Measurements from ENCODE around the gene DNAH11.

The DNAH11 gene

GRCh38 chr7:21548491-21548890 is 5.7 kb downstream of the DNAH11 start:
- no peak for DNase-seq (ENCODE audit: low read depth in 2 of 2)

GRCh38 chr7:21550076-21550475 is 7.2 kb downstream of the DNAH11 start:
- DNase-seq (ENCODE audit: low read depth in 2 of 2) = no peak

DNA sequence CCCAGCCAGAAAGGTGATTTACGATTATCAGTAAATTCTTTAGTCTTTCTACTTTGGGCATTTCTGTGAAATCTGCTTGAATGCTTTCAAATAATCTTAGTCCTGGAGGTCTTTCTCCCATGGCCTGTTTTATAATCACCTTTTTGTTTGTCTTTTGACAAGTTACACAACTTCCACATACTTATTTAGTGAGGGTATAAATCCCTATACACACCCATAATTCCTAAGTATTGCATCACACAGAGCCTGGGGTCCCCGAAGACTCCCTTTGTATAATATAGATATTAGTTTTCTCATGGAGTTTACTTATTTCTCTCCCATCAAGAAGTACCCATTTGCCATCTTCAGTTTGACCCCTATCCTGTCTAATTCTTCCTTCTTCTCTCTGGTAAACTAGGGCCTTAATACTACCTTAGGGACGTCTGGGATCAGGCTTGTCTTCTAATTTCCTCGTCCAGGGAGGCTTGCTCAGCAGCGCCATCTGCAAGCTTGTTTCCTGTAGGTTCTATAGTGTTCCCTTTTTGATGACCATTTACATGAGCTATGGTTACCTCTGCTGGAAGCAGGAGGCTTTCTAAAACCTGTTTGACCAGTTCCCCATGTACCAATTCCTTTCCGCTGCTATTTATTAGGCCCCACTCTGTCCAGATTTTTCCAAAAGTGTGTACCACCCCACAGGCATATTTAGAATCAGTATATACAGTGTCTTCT is 8.1 kb downstream of the DNAH11 start:
- DNase-seq (ENCODE audit: low read depth in 2 of 2) = no peak

DNA sequence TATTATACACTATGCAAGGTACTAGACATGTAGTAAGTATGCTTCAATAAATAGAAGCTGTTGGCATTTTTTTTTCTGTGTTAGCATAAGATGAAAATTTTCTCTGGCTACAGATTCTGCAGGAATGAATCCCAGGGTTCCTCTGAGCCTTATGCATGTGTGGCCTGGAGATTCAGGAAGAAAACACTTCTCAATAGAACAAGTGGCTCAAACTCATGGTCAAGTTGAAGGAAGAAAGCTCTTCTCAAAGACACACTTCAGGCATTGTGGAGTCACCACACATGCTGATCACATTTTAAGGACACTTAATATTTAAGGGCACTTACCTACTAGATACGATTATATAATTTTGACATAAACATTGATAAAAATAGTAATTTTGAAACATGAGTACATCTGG is 19.5 kb downstream of the DNAH11 start:
- DNase-seq (ENCODE audit: low read depth in 2 of 2) = no peak

DNA sequence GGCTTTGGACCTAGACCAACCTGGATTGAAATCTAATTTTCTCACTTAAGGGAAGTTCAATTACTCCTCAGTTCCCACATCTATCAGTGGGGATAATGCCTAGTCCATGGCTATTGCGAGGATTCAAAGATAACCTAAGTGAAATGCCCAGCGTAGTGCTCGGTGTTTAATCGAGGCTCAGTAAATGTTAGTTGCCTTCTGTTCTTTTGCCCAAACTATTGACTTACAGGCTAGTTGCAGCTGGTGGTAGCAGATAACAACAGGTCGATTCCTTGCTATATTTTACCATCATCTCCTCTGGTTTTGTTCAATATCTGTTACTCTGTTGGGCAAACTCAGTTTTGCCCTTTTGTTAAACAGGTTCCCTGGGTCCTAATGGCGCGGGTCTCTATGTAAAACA is 22.8 kb downstream of the DNAH11 start:
- no peak for DNase-seq (ENCODE audit: low read depth in 2 of 2)

DNA sequence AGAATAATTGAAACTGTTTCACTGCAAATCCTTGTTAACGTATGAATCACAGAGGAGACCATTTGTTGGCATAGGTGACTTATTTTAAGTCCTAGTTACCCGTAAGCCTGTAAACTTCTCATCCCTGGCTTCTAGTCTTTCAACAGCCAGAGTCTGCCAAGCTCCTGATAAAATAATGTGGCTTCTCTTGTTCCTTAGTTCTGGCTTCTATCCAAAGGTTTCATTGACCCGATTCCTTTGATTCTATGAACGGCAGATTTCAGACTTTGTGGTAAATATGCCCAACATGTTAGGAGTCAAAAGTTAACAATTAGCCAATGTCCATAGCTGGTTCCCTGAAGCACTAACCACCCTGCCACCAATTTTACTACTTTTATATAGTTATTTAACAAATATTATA is 23.3 kb downstream of the DNAH11 start:
- DNase-seq (ENCODE audit: low read depth in 2 of 2) = no peak

GRCh38 chr7:21568762-21569161 is 25.9 kb downstream of the DNAH11 start:
- no peak for DNase-seq (ENCODE audit: low read depth in 2 of 2)

DNA sequence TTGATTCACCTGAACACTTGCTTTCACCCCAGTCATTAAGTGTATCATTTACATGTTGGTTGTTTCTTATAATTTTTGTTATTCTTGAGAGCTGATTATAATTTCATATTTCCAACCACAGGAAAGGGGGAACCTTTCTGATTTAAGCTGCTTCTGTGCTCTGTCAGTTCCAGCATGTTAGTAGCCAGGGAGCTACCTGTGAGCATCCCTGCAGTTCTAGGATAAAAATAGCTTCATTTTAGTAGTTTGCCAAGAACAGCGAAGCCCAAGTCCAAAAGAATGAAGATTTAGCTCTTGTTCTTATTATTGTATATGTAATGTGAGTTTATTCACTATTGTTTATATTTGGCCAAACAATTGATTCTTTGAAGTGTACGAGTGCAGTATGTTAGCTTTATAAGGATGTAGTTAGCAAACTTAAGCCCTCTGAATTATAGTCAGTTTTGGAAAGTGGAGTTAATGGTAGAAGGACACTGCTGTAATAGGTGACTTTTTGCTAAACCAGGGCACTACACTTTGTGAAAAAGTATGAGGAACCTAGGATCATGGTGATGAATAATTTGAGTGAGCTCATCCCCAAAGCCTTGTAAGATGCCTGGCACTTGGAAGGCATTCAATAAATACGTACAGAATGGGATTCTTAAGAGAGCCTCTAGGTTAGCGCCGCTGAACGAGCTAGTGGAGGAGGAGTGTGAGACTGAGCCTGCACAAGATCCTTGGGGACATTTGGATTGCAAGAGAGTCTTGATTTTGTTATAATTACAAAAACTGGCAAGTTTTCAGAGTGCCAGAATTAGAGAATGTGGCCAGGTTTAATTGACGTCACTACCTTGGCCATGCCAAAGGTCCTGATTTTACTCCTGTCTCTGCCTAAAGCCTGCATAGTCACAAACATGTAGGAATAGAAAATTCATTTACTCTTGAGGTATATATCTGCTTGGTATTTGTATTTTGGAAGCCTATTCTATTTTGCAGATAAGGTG is 29.8 kb downstream of the DNAH11 start:
- no peak for DNase-seq (ENCODE audit: low read depth in 2 of 2)

- no peak for DNase-seq (ENCODE audit: low read depth in 2 of 2)
Observed at GRCh38 chr7:21579341-21580072, 36.7 kb downstream of the DNAH11 start.

DNA sequence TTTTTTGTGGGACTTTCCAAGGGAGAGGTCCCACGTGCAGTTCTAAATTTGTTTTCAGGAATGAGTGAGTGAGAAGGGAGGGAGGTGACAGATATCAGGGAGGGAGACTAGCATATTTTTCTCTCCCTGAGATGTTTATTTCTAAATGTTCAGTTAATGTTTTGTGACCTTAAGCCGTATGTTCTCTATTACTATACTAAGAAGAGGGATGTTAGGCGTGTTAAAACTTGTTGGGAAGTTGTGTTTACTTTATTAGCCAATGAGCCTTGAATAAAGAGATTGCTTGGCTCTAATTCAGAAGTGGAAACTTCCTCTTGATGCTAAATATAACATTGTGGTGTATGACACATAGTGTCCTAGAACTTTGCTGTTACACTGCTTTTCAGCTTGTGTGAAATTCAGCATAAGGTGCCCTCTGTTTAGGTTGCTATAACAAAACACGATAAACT is 37.3 kb downstream of the DNAH11 start:
- DNase-seq (ENCODE audit: low read depth in 2 of 2) = no peak

- DNase-seq (ENCODE audit: low read depth in 2 of 2) = no peak
Observed at GRCh38 chr7:21585070-21585724, 42.4 kb downstream of the DNAH11 start.

DNA sequence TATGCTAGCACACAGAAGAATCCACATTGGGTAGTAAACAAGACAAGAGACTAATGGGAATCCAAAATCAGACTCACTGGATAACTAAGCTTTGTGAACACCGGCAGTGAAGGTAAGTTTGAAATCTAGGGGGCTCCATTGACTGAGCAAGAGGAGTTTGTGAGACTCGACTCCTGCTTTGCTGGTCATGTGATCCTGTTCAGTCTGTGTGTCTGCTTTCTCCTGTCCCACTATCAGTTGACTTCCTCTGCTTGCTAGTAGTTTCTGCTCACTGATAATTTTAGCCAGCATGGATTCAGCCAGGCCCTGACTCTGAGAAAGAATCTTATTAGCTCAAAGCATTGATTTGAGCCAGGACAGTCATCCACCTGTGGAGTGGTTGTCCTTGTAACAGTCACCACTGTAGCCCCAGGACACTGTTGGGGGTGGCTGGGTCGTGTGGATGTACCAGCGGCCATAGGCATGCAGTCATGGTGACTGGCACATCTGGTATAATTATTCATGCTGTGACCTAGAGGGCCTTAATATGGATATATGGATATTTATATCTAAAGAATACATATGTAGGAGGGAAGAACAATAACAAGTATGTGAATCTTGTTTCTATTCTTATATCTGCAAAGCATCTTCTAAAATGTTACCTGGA is 44.4 kb downstream of the DNAH11 start:
- no peak for DNase-seq (ENCODE audit: low read depth in 2 of 2)

DNA sequence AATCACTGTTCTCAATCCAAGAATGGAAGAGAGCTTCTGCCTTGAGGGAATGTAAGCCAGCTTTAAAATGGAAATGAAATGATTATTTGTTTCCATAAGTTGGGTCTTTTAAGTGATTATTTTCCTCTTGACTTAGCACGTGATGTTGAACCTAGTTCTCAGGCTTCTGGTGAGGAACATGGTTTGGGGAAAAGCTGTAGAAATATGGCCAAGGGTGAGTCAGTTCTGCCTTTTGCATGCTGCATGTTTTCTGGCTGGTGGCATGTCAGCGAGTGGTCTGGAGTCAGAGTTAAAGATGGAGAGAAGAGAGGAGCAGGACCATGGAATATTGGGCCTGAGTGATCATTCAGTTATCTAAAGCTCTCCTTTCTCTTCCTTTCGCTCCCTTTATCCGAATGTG is 54.0 kb downstream of the DNAH11 start:
- DNase-seq (ENCODE audit: low read depth in 2 of 2) = no peak

DNA sequence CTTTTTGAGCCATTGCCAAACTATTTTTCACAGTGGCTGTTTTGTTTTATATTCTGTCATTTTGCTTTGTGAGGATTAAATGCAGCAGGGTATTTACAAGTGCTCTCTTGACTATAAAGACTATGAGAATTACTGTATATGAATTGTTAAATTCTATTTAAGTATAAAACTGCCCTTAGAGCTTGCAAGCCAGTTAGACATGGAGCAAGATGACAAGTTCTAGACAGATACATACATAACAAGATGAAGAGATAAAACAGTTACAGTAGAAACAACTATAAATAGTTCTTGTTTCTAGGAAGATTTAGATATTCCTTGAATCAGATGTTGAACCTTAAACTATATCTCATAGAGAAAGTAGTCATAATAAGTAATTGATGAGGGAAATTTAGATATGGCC is 60.6 kb downstream of the DNAH11 start:
- DNase-seq (ENCODE audit: low read depth in 2 of 2) = no peak

DNA sequence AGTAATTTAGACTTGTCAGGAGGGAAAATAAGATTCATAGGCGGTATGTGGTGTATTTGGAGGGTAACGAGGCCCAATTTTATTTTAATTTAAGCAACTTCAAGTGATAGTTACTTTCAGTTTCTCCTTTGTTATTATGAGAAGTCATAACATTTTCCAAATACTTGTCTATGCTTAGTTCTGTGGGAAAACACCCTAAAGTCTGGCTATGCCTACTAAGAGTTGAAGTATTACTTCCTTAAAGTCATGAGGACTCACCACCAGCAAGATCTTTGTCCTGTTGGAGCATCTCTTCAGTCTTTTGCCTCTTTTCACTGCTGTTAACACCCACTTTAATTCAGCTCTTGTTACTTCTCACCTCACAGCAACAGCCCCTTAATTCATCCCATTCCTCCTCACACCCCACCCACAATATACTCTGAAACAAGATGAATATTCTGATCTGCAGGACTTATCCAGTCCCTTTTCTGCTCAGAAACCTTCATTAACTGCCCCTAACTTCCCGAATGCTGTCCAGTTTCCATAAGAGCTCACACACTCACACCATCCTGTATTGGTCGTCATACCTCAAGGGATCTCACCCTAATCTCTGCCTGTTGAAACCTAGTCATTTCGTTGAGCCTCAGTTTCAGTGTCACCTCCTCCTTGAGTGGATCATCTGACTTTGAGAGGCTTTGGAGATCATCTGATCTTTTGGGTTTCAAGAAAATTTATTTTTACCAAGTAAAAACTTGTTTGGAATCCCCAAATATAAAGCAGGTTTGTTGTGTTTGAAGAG is 61.3 kb downstream of the DNAH11 start:
- no peak for DNase-seq (ENCODE audit: low read depth in 2 of 2)

- DNase-seq (ENCODE audit: low read depth in 2 of 2) = no peak
Observed at GRCh38 chr7:21605008-21605585, 62.3 kb downstream of the DNAH11 start.

GRCh38 chr7:21608465-21608864 is 65.6 kb downstream of the DNAH11 start:
- DNase-seq (ENCODE audit: low read depth in 2 of 2) = no peak

GRCh38 chr7:21611129-21611528 is 68.3 kb downstream of the DNAH11 start:
- no peak for DNase-seq (ENCODE audit: low read depth in 2 of 2)

GRCh38 chr7:21616091-21616490 is 73.3 kb downstream of the DNAH11 start:
- no peak for DNase-seq (ENCODE audit: low read depth in 2 of 2)

Measured in stimulated activated CD4-positive, alpha-beta T cell treated with anti-CD3 and anti-CD28 coated beads, Interleukin-12 subunit alpha, Interleukin-12 subunit beta, amount 100 ng/mL, for 24 hours (primary cell).